Measurements from ENCODE around the gene ANKFN1.

Gene ANKFN1

DNA sequence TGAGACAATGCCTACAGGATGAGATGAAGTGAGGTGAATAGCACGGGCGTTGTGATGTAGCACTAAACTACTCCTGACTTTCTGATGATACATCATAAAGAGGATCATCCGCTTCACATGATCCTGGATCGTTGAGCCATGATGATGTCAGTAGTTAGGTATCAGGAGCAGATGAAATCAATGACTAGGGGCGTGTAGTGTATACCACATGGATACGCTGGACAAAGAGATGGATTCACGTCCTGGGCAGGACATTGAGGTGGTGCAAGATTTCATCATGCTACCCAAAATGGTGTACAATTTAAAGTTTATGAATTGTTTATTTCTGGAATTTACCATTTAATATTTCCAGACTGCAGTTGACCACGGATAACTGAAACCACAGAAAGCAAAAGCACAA, 156.6 kb downstream of the ANKFN1 start:
- TF ChIP-seq, protein P1, sequence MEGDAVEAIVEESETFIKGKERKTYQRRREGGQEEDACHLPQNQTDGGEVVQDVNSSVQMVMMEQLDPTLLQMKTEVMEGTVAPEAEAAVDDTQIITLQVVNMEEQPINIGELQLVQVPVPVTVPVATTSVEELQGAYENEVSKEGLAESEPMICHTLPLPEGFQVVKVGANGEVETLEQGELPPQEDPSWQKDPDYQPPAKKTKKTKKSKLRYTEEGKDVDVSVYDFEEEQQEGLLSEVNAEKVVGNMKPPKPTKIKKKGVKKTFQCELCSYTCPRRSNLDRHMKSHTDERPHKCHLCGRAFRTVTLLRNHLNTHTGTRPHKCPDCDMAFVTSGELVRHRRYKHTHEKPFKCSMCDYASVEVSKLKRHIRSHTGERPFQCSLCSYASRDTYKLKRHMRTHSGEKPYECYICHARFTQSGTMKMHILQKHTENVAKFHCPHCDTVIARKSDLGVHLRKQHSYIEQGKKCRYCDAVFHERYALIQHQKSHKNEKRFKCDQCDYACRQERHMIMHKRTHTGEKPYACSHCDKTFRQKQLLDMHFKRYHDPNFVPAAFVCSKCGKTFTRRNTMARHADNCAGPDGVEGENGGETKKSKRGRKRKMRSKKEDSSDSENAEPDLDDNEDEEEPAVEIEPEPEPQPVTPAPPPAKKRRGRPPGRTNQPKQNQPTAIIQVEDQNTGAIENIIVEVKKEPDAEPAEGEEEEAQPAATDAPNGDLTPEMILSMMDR (IDR thresholded peaks at IDR 0.05; ENCODE audit: low read depth, low read length): no peak
- H3K4me3 ChIP-seq (replicated peaks in 1 of 2; ENCODE audit: low read depth in 2 of 2, low read length in 2 of 2): no peak overlapping the region
- no peak for DNase-seq (ENCODE audit: low read depth in 2 of 2)

DNA sequence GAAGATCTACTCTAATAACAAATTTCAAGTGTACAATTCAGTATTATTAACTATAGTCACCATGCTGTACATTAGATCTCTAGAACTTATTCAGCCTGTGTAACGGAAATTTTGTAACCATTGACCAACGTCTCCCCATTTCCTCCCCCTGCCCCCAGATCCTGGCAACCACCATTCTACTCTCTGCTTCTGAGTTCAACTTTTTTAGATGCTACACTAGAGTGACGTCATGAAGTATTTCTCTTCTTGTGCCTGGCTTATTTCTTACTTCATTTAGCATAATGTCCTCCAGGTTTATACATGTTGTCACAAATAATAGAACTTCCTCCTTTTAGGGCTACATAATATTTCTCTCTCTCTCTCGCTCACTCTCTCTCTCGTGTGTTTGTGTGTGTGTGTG, 157.5 kb downstream of the ANKFN1 start:
- TF ChIP-seq, protein P1 (IDR thresholded peaks at IDR 0.05; ENCODE audit: low read depth, low read length): no peak
- no peak overlapping the region for H3K4me3 ChIP-seq (replicated peaks in 1 of 2; ENCODE audit: low read depth in 2 of 2, low read length in 2 of 2)
- no peak for DNase-seq (ENCODE audit: low read depth in 2 of 2)

DNA sequence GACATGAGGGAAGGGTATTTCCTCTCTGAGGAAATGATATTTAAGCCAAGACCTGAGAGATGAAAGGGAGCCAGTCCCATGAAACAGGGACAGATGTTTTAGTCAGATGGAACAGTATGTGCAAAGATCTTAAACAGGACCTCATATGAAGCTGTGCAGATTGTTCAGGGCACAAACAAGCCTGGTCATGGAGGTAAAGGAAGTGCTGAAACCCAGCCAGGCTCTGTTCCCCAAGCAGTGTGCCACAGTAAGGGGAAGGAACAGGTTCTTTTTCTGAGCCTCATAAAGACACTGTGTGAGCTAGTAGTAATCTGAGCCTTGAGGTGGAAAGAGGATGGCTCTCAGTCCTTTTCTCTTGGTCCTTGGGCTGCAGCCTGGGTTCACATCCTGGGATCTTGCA, 159.9 kb downstream of the ANKFN1 start:
- no peak for DNase-seq (ENCODE audit: low read depth in 2 of 2)
- TF ChIP-seq, protein P1 (IDR thresholded peaks at IDR 0.05; ENCODE audit: low read depth, low read length): no peak
- H3K4me3 ChIP-seq (replicated peaks in 1 of 2; ENCODE audit: low read depth in 2 of 2, low read length in 2 of 2): no peak overlapping the region

DNA sequence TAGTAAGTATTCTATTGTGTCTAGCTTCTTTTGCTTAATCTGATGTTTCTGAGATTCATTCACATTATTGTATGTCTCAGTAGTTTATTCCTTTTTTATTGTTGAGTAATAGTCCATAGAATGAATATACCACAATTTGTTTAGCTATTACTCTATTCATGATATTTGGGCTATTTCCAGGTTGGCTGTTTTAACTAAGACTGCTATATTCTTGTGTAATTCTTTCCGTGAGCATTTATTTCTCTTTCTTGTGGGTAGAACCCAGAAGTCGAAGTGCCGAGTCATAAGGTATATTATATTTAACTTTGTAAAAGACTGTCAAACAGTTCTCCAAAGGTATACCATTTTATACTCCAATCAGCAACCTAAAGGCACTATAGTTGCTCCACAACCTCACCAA, 160.8 kb downstream of the ANKFN1 start:
- TF ChIP-seq, protein P1 (IDR thresholded peaks at IDR 0.05; ENCODE audit: low read depth, low read length): no peak
- DNase-seq (ENCODE audit: low read depth in 2 of 2): peak in 1 of 2 donors; percentile 4
- H3K4me3 ChIP-seq (replicated peaks in 1 of 2; ENCODE audit: low read depth in 2 of 2, low read length in 2 of 2): no peak overlapping the region

DNA sequence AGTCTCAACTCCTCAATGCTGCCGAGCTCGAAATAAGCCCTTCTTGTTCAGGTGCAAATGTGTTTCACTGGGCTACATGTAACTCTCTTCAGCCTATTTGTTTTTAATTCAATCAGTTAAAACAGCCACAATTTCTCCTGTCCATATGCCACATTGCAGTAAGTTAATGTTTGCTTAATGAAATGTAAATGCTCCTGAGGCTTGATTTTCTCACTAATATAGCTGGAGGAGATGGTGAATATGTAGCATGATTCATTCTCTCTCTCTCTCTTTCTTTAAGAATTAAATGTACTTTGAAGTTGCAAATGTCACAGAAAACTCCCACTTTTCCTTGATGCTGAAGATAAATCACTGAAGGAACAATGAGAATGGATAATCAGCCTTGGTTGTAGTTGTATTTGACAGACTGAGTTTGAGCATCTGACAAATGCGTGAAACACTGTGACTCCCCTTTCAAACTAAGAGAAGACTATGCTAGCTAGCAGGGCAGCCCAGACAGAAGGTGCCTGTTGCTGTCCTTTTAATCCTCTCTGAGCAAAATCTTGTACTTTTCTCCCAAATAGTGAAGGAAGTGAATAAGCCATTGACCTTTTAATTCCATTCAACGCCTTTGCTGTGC, 161.8 kb downstream of the ANKFN1 start:
- H3K4me3 ChIP-seq (replicated peaks in 1 of 2; ENCODE audit: low read depth in 2 of 2, low read length in 2 of 2): no peak overlapping the region
- TF ChIP-seq, protein P1 (IDR thresholded peaks at IDR 0.05; ENCODE audit: low read depth, low read length): no peak
- no peak for DNase-seq (ENCODE audit: low read depth in 2 of 2)

DNA sequence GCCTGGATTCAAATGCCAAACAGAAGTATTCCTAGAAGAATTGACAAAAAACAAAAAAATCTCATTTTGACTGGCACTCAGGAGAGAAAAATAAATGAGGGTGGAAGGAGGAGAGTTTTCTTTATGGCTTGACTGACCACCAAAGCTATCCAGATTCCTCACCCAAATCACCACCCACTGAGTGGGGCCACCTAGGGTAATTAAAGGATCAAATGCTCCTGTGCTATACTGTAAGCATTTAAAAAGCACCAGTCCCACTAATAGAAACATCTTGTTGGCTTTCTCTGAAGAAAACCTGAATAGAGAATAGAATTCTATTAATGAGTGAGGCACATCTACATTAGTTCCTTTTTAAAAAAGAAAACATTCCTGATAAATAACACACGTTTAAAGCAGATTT, 163.3 kb downstream of the ANKFN1 start:
- TF ChIP-seq, protein P1 (IDR thresholded peaks at IDR 0.05; ENCODE audit: low read depth, low read length): no peak
- no peak overlapping the region for H3K4me3 ChIP-seq (replicated peaks in 1 of 2; ENCODE audit: low read depth in 2 of 2, low read length in 2 of 2)
- no peak for DNase-seq (ENCODE audit: low read depth in 2 of 2)
